Colonic mucosa (tissue), 4 donors: ENCODE measurements around the gene FLNC. TPM values are rescaled to one million over a fixed set of nuclear protein-coding genes. Genes with fewer than 3 reads are reported as not detected.

Source experiments
- DNase-seq: peaks from one replicate; pipeline ENCODE4 v3.0.0-alpha.2; 2020
- H3K27ac ChIP-seq: fragments of 200-600 bp; one replicate; pipeline ENCODE4 v1.8.0; 2021
- H3K27me3 ChIP-seq: fragments of 200-600 bp; one replicate; pipeline ENCODE4 v1.8.0; 2021
- H3K36me3 ChIP-seq: fragments of 200-600 bp; one replicate; pipeline ENCODE4 v1.8.0; 2021
- H3K4me1 ChIP-seq: fragments of 200-600 bp; one replicate; pipeline ENCODE4 v1.8.0; 2021; ENCODE audit warnings: mild to moderate bottlenecking
- H3K4me3 ChIP-seq: fragments of 200-600 bp; one replicate; pipeline ENCODE4 v1.8.0; 2021
- H3K9ac ChIP-seq, 2 donors: one replicate each; pipeline ENCODE4 v1.7.0; 2013; ENCODE audit warnings: control low read depth in 2 of 2, low read depth in 2 of 2, low read length in 2 of 2
- H3K9me3 ChIP-seq: fragments of 200-600 bp; one replicate; pipeline ENCODE4 v1.8.0; 2021
- CTCF ChIP-seq: fragments of 200-600 bp; IDR thresholded peaks from one replicate; pipeline ENCODE4 v1.8.0; 2022; ENCODE audit warnings: antibody characterized with exemption, mild to moderate bottlenecking
- intact Hi-C: fragments of 100-400 bp; cut with DNase I; formaldehyde crosslinking; loops from one replicate; pipeline ENCODE4 v1.14.1; 2022
- total RNA-seq, 2 donors: library from RNA; stranded (reverse); fragmentation: NEBNext Ultra II Directional in 1 of 2; extraction: Animal tissue kit (Norgen Biotek cat#: 25700) in 1 of 2; gene quantifications; one replicate each; pipeline ENCODE4 v1.2.1, GENCODE V29; 2021
- donor health status: healthy.
- donor health status: DM: no; HTN: no; CAD: no.
- donor health status: DM: no; HTN: no; CAD: no.

FLNC gene
- total RNA-seq, 2 donors from 2014 or later = 4.5 to 88.6 TPM

- DNase-seq = no peak
- intact Hi-C loops = loop anchor here (10.0 kb wide), 1 partner anchor 283 kb away; no protein-coding TSS in a partner anchor
- H3K9ac ChIP-seq = no peak overlapping the region
Measured at GRCh38 chr7:128888039-128888755, 58.0 kb downstream of the FLNC start.

GRCh38 chr7:128888756-128889095 lies 58.5 kb downstream of the FLNC start:
- Histone ChIP-seq H3K27me3 (peaks cover 12% of the 10 kb centered on the region), H3K9me3 (no peaks in the 10 kb centered on the region), H3K36me3 (no peaks in the 10 kb centered on the region), H3K27ac (no peak overlapping the region), H3K4me1 (no peaks in the 10 kb centered on the region), H3K9ac (no peak overlapping the region), H3K4me3 (no peak overlapping the region)
- intact Hi-C loops = loop anchor here (10.0 kb wide), 1 partner anchor 284 kb away; no protein-coding TSS in a partner anchor
- no peak for DNase-seq
- TF ChIP-seq CTCF = no peak

More at GRCh38 chr7:128888039-128888755, 58.0 kb downstream of the FLNC start:
- Histone ChIP-seq H3K4me3 (no peak overlapping the region), H3K4me1 (no peaks in the 10 kb centered on the region), H3K36me3 (no peaks in the 10 kb centered on the region), H3K27ac (no peak overlapping the region), H3K27me3 (peaks cover 12% of the 10 kb centered on the region), H3K9me3 (no peaks in the 10 kb centered on the region)
- no peak for TF ChIP-seq CTCF

GRCh38 chr7:128889121-128889520 lies 58.9 kb downstream of the FLNC start:
- no peak for TF ChIP-seq CTCF
- H3K27ac ChIP-seq = no peak overlapping the region
- no peak overlapping the region for H3K4me3 ChIP-seq
- H3K4me1 ChIP-seq = no peaks in the 10 kb centered on the region
- no peaks in the 10 kb centered on the region for H3K36me3 ChIP-seq
- H3K9ac ChIP-seq = no peak overlapping the region
- DNase-seq = no peak
- intact Hi-C loops = loop anchor here (10.0 kb wide), 1 partner anchor 284 kb away; no protein-coding TSS in a partner anchor
- H3K27me3 ChIP-seq = peaks cover 12% of the 10 kb centered on the region
- no peaks in the 10 kb centered on the region for H3K9me3 ChIP-seq

- Histone ChIP-seq H3K9me3 (no peaks in the 10 kb centered on the region), H3K27me3 (peaks cover 12% of the 10 kb centered on the region), H3K4me3 (peak overlapping the region; percentile 22), H3K36me3 (no peaks in the 10 kb centered on the region), H3K9ac (peak overlapping the region in 1 of 2 donors; percentile 8), H3K4me1 (no peaks in the 10 kb centered on the region), H3K27ac (no peak overlapping the region)
- peak; percentile 65 for DNase-seq
- no peak for TF ChIP-seq CTCF
- intact Hi-C loops = no loop called here
Measured at GRCh38 chr7:128890306-128891109, 60.3 kb downstream of the FLNC start.

- no peak for TF ChIP-seq CTCF
- Histone ChIP-seq H3K9me3 (no peaks in the 10 kb centered on the region), H3K4me3 (peak overlapping the region; percentile 22), H3K27me3 (peaks cover 12% of the 10 kb centered on the region), H3K9ac (peak overlapping the region in 1 of 2 donors; percentile 8), H3K36me3 (no peaks in the 10 kb centered on the region), H3K4me1 (no peaks in the 10 kb centered on the region), H3K27ac (no peak overlapping the region)
- intact Hi-C loops = no loop called here
- DNase-seq = no peak
Measured at GRCh38 chr7:128891110-128891941, 61.1 kb downstream of the FLNC start.
